Psoas muscle (tissue), 8 donors: ENCODE results near the gene HRH3. TPM values are rescaled to one million over a fixed set of nuclear protein-coding genes. Genes with fewer than 3 reads are reported as not detected.

Experiments used
- ATAC-seq, 4 donors: fragments of 200-7000 bp; cut with Tn5 transposase; one replicate each; pipeline ENCODE4 v1.9.1; 2020; ENCODE audit warnings: moderate library complexity in 3 of 4, mild to moderate bottlenecking in 2 of 4
- DNase-seq, 2 donors: peaks; one replicate each; pipeline ENCODE4 v3.0.0-alpha.2; 2020
- H3K27ac ChIP-seq: fragments of 200-600 bp; one replicate; pipeline ENCODE4 v1.8.0; 2022
- H3K27me3 ChIP-seq, 3 donors: fragments of 200-600 bp in 1 of 3; one replicate each; pipeline versions ENCODE4 v1.6.1 to v1.8.0; 2013 to 2022; ENCODE audit warnings: low read length in 2 of 3, mild to moderate bottlenecking in 2 of 3, moderate library complexity in 1 of 3; ENCODE audit not compliant: insufficient read depth in 3 of 3
- H3K36me3 ChIP-seq, 2 donors: fragments of 200-600 bp in 1 of 2; one replicate each; pipeline versions ENCODE4 v1.6.1 to v1.8.0; 2013 to 2022; ENCODE audit warnings: low read depth in 1 of 2, mild to moderate bottlenecking in 1 of 2, moderate library complexity in 1 of 2; ENCODE audit not compliant: insufficient read depth in 1 of 2
- H3K4me1 ChIP-seq: fragments of 200-600 bp; one replicate; pipeline ENCODE4 v1.8.0; 2022
- H3K4me3 ChIP-seq: fragments of 200-600 bp; one replicate; pipeline ENCODE4 v1.8.0; 2022; ENCODE audit warnings: mild to moderate bottlenecking
- H3K9me3 ChIP-seq: fragments of 200-600 bp; one replicate; pipeline ENCODE4 v1.8.0; 2022
- whole genome bisulfite sequencing, 3 donors: extraction: QIAGEN DNeasy Blood & Tissue Kit; methylation state at CpG; one replicate each; pipeline versions ENCODE4 v1.1.6 to v1.1.7; 2013; 5-methylcytosine and 5-hydroxymethylcytosine counted together
- intact Hi-C, 2 donors: fragments of 100-400 bp; cut with DNase I; formaldehyde crosslinking; loops; one replicate each; pipeline versions ENCODE4 v1.11.0 to v1.14.2; 2022
- polyA plus RNA-seq, 3 donors: library from polyadenylated mRNA; stranded (reverse); fragments of 200-250 nt; gene quantifications; one replicate each; pipeline ENCODE4 v1.2.3, GENCODE V29; 2013
- total RNA-seq, 4 donors: library from RNA; stranded (reverse); fragmentation: NEBNext Ultra II Directional in 2 of 4; extraction: Animal tissue kit (Norgen Biotek cat#: 25700) in 2 of 4; gene quantifications; one replicate each; pipeline versions ENCODE4 v1.2.1 to v1.2.4, GENCODE V29; 2021 to 2023
- TF ChIP-seq, protein P1 (sequence below): fragments of 200-600 bp; IDR thresholded peaks from one replicate; pipeline ENCODE4 v1.8.0; 2022; ENCODE audit warnings: antibody characterized with exemption
- donor health status: healthy with polysubstance abuse.
- donor health status: DM: no; HTN: no; CAD: no; lungs with moderate emphysema.
- donor health status: Bipolar disorder and iron deficiency.
- donor health status: healthy.
- donor health status: DM: yes; HTN: yes; CAD: no.
- donor health status: DM: no; HTN: no; CAD: no.
- donor health status: DM: no; HTN: no; CAD: no.
- donor health status: DM: yes; HTN: yes; CAD: no.

HRH3 gene
- total and polyA plus RNA-seq, 7 donors = 0.03 TPM; not detected in 6

DNA sequence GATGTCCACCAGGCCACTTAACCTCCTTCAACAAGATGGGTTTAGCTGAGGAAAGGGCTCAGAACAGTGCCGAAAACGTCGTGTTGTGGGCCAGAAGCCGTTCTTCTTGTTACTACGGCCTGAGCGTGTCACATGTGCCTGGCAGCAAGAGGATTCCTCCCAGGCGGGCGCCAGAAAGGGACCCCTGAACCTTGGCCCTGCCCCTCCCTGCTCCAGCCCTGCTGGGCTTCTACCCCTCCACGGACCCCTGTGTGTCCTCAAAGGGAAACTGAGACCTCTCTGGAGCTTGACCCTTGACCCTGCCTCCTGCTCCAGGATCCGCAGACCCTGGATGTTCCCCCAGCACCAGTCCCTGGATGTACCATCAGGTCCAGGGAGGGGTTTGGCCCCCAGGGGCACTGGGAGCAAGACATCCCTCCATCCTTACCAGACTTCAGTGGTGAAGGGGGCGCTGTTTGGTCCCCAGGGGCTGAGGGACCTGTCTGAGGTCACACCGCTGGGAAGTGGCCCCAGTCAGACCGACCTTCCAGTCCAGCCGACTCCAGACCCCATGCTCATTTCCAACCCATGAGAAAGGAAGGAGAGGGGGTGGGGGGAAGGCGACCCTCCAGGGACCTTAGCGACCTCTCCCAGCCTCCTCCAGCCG is 10.1 kb downstream of the HRH3 start:
- Histone ChIP-seq H3K27ac (no peak overlapping the region), H3K27me3 (peaks cover 0 to 34% (median 9%) of the 10 kb centered on the region in 3 donors), H3K36me3 (no peaks in the 10 kb centered on the region), H3K4me1 (peaks cover 12% of the 10 kb centered on the region), H3K9me3 (no peaks in the 10 kb centered on the region), H3K4me3 (no peak overlapping the region)
- WGBS, 3 donors = 35 to 46% (median 38%) methylated on average over 17 of the region's 17 CpGs
- peak in 2 of 4 donors; percentile 5 to 25 for ATAC-seq
- TF ChIP-seq, protein P1, sequence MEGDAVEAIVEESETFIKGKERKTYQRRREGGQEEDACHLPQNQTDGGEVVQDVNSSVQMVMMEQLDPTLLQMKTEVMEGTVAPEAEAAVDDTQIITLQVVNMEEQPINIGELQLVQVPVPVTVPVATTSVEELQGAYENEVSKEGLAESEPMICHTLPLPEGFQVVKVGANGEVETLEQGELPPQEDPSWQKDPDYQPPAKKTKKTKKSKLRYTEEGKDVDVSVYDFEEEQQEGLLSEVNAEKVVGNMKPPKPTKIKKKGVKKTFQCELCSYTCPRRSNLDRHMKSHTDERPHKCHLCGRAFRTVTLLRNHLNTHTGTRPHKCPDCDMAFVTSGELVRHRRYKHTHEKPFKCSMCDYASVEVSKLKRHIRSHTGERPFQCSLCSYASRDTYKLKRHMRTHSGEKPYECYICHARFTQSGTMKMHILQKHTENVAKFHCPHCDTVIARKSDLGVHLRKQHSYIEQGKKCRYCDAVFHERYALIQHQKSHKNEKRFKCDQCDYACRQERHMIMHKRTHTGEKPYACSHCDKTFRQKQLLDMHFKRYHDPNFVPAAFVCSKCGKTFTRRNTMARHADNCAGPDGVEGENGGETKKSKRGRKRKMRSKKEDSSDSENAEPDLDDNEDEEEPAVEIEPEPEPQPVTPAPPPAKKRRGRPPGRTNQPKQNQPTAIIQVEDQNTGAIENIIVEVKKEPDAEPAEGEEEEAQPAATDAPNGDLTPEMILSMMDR = no peak
- intact Hi-C loops = no loop called here
- no peak for DNase-seq

DNA sequence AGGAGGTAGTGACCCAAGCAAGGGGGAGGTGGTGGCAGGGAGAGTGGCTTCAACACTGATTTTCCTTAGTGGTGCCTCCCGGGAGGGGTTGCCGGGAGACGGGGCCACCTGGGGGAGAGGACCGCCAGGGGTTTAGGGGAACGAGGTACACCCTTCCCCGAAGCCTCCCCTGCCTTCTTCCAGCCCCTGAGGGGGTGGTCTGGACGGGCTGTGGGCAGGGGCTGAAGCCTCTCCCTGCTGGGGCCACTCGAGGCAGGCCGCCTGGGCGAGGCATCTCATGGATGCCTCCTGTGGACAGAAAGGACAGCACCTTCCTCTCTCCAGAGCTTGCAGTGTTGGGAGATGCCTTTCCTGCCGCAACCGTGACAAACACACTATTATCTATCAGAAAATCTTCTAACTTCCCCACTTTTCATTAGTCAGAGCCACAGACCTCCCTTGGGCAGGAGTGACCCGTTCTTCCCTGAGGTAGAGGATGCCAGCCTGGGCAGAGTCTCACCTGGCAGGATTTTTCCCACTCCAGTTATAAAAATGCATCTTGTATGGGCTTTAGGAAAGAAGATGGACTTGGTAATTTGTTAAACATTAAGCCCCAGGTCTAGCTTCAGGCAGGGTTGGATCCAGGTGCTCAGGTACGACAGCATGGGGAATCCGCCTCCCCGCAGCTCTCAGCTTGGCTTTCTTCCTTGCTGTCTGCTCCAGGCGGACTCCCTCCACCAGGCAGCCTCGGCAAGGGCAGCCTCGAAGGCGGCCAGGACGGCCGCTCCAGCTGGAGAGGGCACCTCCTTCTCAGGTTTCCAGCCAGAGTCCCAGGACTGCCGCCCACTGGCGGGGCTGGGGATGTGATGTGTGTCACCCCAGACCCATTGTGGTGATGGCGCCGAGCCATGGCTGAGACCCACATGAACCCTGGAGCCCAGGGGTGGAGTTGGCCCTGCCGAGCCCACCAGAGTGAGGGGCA is 11.0 kb downstream of the HRH3 start:
- H3K9me3 ChIP-seq = no peaks in the 10 kb centered on the region
- WGBS, 3 donors = 29 to 38% (median 31%) methylated on average over 27 of the region's 27 CpGs
- ATAC-seq = peak; percentile 80 to 91 (median 88)

DNA sequence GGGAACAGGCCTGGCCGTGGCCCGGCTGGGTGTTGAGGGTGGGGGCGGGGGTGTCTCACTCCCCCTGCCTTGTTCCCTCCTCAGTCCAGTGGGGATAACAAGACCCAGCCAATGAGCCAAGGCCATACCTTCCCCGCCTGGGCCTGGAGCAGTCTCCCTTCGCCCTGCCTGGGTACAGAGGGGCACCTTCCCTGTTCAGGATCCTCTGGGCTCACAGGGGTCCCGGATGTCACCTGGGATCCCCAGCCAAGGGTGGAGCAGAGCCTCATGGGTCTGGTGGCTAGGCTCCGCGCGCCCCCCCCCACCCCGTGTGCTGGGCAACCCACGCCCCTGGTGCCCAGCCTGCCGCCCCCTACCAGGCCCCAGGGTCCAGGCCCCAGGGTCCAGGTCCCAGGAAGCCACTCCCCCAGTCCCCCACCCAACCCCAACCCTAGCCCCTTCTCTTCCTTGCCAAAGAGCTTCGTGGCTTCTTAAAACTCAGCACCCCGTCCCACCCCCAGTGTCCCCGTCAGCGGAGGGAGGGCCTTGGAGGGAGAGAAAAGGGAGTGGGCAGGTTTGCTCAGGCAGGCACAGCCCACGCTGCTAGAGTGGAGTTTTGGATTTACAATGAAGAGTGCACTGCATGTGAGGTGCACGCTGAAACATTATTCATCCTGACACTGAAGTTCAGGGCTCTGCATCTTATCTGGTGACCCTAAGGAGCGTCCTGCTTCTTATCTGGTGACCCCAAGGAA is 11.8 kb downstream of the HRH3 start:
- peaks cover 0 to 8% of the 10 kb centered on the region in 2 donors for H3K36me3 ChIP-seq
- TF ChIP-seq, protein P1 = no peak
- H3K9me3 ChIP-seq = no peaks in the 10 kb centered on the region
- ATAC-seq (no peak), DNase-seq (no peak)
- H3K27ac ChIP-seq = no peak overlapping the region
- H3K4me3 ChIP-seq = no peak overlapping the region
- whole genome bisulfite sequencing, 3 donors = 71 to 76% (median 73%) methylated on average over 19 of the region's 19 CpGs
- peaks cover 12% of the 10 kb centered on the region for H3K4me1 ChIP-seq
- peaks cover 0 to 21% (median 9%) of the 10 kb centered on the region in 3 donors for H3K27me3 ChIP-seq
- intact Hi-C loops = no loop called here

More for the DNA sequence above, 11.0 kb downstream of the HRH3 start:
- Histone ChIP-seq H3K27me3 (peaks cover 0 to 25% (median 9%) of the 10 kb centered on the region in 3 donors), H3K36me3 (no peaks in the 10 kb centered on the region), H3K4me3 (no peak overlapping the region), H3K4me1 (peaks cover 12% of the 10 kb centered on the region), H3K27ac (no peak overlapping the region)
- TF ChIP-seq, protein P1 = peak; percentile 41
- intact Hi-C loops = no loop called here
- DNase-seq = peak; percentile 51 to 82

DNA sequence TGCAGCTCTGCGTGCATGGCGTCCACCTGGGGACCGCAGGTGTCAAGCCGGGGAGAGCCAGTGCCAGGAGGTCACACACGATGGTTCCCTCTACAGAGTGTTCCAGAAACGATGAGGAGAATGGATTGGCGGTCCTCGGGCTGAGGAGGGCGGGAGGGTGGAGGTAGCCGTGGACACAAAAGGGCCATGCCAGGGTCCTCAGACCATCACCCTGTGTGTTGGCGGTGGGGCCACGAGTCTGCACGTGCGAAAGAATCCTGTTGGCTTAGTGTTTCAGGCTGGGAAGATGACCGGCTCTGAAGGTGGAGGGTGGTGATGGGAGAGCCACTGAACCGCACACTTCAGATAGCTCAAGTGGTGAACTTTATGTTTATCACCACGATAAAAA is 13.7 kb downstream of the HRH3 start:
- DNase-seq = no peak

More for the DNA sequence above, 13.7 kb downstream of the HRH3 start:
- H3K27me3 ChIP-seq = peaks cover 0 to 10% (median 5%) of the 10 kb centered on the region in 3 donors
- peaks cover 12% of the 10 kb centered on the region for H3K4me1 ChIP-seq
- intact Hi-C loops = no loop called here
- no peak for ATAC-seq
- peaks cover 0 to 26% of the 10 kb centered on the region in 2 donors for H3K36me3 ChIP-seq
- no peaks in the 10 kb centered on the region for H3K9me3 ChIP-seq
- H3K4me3 ChIP-seq = no peak overlapping the region
- TF ChIP-seq, protein P1 = no peak
- WGBS, 3 donors = 85 to 87% (median 86%) methylated on average over 17 of the region's 17 CpGs
- no peak overlapping the region for H3K27ac ChIP-seq
